HEK293 (cell line): ENCODE measurements around the gene MTHFD1.

Source experiments
- CTCF ChIA-PET: fragments of 350-600 bp; formaldehyde crosslinking; extraction: SDS; loops from one replicate; lab custom pipeline; 2021; ENCODE audit warnings: antibody characterized with exemption; lab: Yijun Ruan, JAX
- POLR2A ChIA-PET: fragments of 300-600 bp; formaldehyde crosslinking; extraction: SDS; loops from one replicate; lab custom pipeline; 2020; ENCODE audit warnings: antibody characterized with exemption, inconsistent platforms; lab: Yijun Ruan, JAX
- H3K27ac ChIP-seq: fragments of 200-500 bp; sonication (Bioruptor generic); 2 replicates; pipeline ENCODE4 v1.5.1; 2014; ENCODE audit warnings: low read depth, low read length, control low read depth, inconsistent platforms; ENCODE audit errors: extremely low read depth
- H3K36me3 ChIP-seq, 2 experiments: fragments of 200-500 bp in 1 of 2; sonication (Bioruptor generic) in 1 of 2; 1 replicate in 1 of 2; 2 replicates in 1 of 2; pipeline ENCODE4 v1.5.1; 2014 to 2017; ENCODE audit warnings: inconsistent platforms in 2 of 2, low read length in 2 of 2; ENCODE audit not compliant: control insufficient read depth in 2 of 2, insufficient read depth in 1 of 2
- H3K4me1 ChIP-seq: fragments of 200-500 bp; sonication (Bioruptor generic); 2 replicates; pipeline ENCODE4 v1.5.1; 2014; ENCODE audit warnings: mild to moderate bottlenecking, low read length, inconsistent platforms; ENCODE audit not compliant: control insufficient read depth, insufficient read depth
- H3K4me3 ChIP-seq: 2 replicates; pipeline ENCODE4 v1.5.1; 2011; ENCODE audit warnings: low read depth, mild to moderate bottlenecking, control low read depth, low read length, moderate library complexity
- H3K9me3 ChIP-seq: fragments of 200-500 bp; sonication (Bioruptor generic); 2 replicates; pipeline ENCODE4 v1.5.1; 2014; ENCODE audit warnings: low read depth, low read length, inconsistent platforms; ENCODE audit not compliant: control insufficient read depth, insufficient read depth
- ZBTB10 ChIP-seq: fragments of 450-650 bp; formaldehyde crosslinking; IDR thresholded peaks from 2 replicates; pipeline ENCODE4 v1.5.1; 2016; ENCODE audit warnings: missing biosample characterization, missing genetic modification characterization
- ZNF18 ChIP-seq: fragments of 450-650 bp; formaldehyde crosslinking; IDR thresholded peaks from 2 replicates; pipeline ENCODE4 v1.5.1; 2016; ENCODE audit warnings: missing biosample characterization, missing genetic modification characterization
- ZNF239 ChIP-seq: fragments of 450-650 bp; formaldehyde crosslinking; IDR thresholded peaks from 2 replicates; pipeline ENCODE4 v1.5.1; 2016; ENCODE audit warnings: missing biosample characterization, missing genetic modification characterization
- ZNF37A ChIP-seq: fragments of 450-650 bp; IDR thresholded peaks from 2 replicates; pipeline ENCODE4 v1.5.1; 2018; ENCODE audit warnings: missing biosample characterization, missing genetic modification characterization
- ZNF433 ChIP-seq: fragments of 450-650 bp; formaldehyde crosslinking; IDR thresholded peaks from 2 replicates; pipeline ENCODE4 v1.5.1; 2016; ENCODE audit warnings: missing biosample characterization, missing genetic modification characterization, low read depth
- ZNF521 ChIP-seq: fragments of 450-650 bp; formaldehyde crosslinking; IDR thresholded peaks from 2 replicates; pipeline ENCODE4 v1.5.1; 2017; ENCODE audit warnings: missing biosample characterization, mild to moderate bottlenecking, missing genetic modification characterization
- ZNF544 ChIP-seq: fragments of 450-650 bp; formaldehyde crosslinking; IDR thresholded peaks from 2 replicates; pipeline ENCODE4 v1.5.0; 2017; ENCODE audit warnings: missing biosample characterization, missing genetic modification characterization
- ZNF561 ChIP-seq: fragments of 450-650 bp; IDR thresholded peaks from 2 replicates; pipeline ENCODE4 v1.5.1; 2018; ENCODE audit warnings: missing biosample characterization, missing genetic modification characterization, borderline replicate concordance
- ZNF621 ChIP-seq: fragments of 450-650 bp; formaldehyde crosslinking; IDR thresholded peaks from 2 replicates; pipeline ENCODE4 v1.5.1; 2017; ENCODE audit warnings: missing biosample characterization, missing genetic modification characterization
- ZNF768 ChIP-seq: fragments of 450-650 bp; formaldehyde crosslinking; IDR thresholded peaks from 2 replicates; pipeline ENCODE4 v1.5.1; 2018; ENCODE audit warnings: missing biosample characterization, mild to moderate bottlenecking, missing genetic modification characterization
- ZSCAN23 ChIP-seq: fragments of 450-650 bp; formaldehyde crosslinking; IDR thresholded peaks from 2 replicates; pipeline ENCODE4 v1.5.1; 2016; ENCODE audit warnings: missing biosample characterization, missing genetic modification characterization
- TF ChIP-seq, protein P1 (sequence below): fragments of 450-650 bp; formaldehyde crosslinking; IDR thresholded peaks from 2 replicates; pipeline ENCODE4 v1.5.1; 2016; ENCODE audit warnings: missing biosample characterization, missing genetic modification characterization
- TF ChIP-seq, protein P2 (sequence below): fragments of 450-650 bp; IDR thresholded peaks from 2 replicates; pipeline ENCODE4 v1.5.1; 2018; ENCODE audit warnings: missing biosample characterization, mild to moderate bottlenecking, missing genetic modification characterization
- TF ChIP-seq, protein P3 (sequence below): fragments of 450-650 bp; formaldehyde crosslinking; IDR thresholded peaks from 2 replicates; pipeline ENCODE4 v1.5.1; 2016; ENCODE audit warnings: missing biosample characterization, missing genetic modification characterization
- TF ChIP-seq, protein P4 (sequence below): fragments of 450-650 bp; formaldehyde crosslinking; IDR thresholded peaks from 2 replicates; pipeline ENCODE4 v1.5.1; 2016; ENCODE audit warnings: missing biosample characterization, missing genetic modification characterization

Gene MTHFD1

GRCh38 chr14:64439141-64439540, 51.0 kb downstream of the MTHFD1 start:
- no peaks in the 10 kb centered on the region for H3K9me3 ChIP-seq
- CTCF ChIA-PET = interaction anchor here (0.6 to 1.1 kb wide), 2 partner anchors 9 to 214 kb away, joined by 3 to 4 read pairs; no protein-coding TSS in a partner anchor
- POLR2A ChIA-PET = interaction anchor here (0.5 kb wide), 1 partner anchor 43 kb away, joined by 3 read pairs; no protein-coding TSS in a partner anchor
- peaks cover 62 to 95% of the 10 kb centered on the region in 2 experiments for H3K36me3 ChIP-seq
- no peak overlapping the region for H3K27ac ChIP-seq
- no peaks in the 10 kb centered on the region for H3K4me1 ChIP-seq
- TF ChIP-seq ZSCAN23 (no peak), ZNF18 (no peak), ZNF544 (tag by site-specific recombination) (no peak)
- TF ChIP-seq, protein P1, sequence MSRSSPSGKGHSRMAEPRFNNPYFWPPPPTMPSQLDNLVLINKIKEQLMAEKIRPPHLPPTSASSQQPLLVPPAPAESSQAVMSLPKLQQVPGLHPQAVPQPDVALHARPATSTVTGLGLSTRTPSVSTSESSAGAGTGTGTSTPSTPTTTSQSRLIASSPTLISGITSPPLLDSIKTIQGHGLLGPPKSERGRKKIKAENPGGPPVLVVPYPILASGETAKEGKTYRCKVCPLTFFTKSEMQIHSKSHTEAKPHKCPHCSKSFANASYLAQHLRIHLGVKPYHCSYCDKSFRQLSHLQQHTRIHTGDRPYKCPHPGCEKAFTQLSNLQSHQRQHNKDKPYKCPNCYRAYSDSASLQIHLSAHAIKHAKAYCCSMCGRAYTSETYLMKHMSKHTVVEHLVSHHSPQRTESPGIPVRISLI = no peak
- TF ChIP-seq, all 188 proteins: peak for 0
- no peak overlapping the region for H3K4me3 ChIP-seq

DNA sequence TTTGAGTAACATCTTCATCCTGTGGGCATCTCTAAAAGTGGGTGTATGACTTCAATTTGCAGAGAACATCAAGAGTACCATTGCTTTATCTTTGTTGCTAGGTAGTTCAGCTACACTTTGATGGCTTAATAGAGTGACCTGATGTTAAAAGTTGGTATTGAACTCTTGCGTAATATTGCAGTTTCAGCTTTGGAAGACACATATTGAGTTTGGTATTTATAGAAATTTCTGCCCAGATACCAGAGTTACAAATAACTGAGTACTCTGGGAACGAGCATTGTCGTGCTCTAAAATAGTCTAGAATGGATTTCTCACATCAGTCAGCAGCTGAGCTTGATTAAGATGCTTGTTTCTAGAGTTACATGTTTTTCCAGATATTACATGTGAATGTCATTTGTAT, 52.3 kb downstream of the MTHFD1 start:
- Histone ChIP-seq H3K4me3 (no peak overlapping the region), H3K9me3 (no peaks in the 10 kb centered on the region), H3K27ac (no peak overlapping the region), H3K4me1 (no peaks in the 10 kb centered on the region), H3K36me3 (peaks cover 50 to 97% of the 10 kb centered on the region in 2 experiments)
- TF ChIP-seq ZNF239 (tag by site-specific recombination) = no peak
- TF ChIP-seq ZNF521 (tag by site-specific recombination) = no peak
- TF ChIP-seq, protein P2, sequence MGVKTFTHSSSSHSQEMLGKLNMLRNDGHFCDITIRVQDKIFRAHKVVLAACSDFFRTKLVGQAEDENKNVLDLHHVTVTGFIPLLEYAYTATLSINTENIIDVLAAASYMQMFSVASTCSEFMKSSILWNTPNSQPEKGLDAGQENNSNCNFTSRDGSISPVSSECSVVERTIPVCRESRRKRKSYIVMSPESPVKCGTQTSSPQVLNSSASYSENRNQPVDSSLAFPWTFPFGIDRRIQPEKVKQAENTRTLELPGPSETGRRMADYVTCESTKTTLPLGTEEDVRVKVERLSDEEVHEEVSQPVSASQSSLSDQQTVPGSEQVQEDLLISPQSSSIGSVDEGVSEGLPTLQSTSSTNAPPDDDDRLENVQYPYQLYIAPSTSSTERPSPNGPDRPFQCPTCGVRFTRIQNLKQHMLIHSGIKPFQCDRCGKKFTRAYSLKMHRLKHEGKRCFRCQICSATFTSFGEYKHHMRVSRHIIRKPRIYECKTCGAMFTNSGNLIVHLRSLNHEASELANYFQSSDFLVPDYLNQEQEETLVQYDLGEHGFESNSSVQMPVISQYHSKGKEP = no peak
- no peak for TF ChIP-seq ZNF561 (tag by site-specific recombination)
- no peak for TF ChIP-seq ZNF544 (tag by site-specific recombination)
- no peak for TF ChIP-seq ZNF37A
- no peak for TF ChIP-seq ZNF768 (tag by site-specific recombination)
- no peak for TF ChIP-seq ZNF433 (tag by site-specific recombination)
- TF ChIP-seq, protein P3, sequence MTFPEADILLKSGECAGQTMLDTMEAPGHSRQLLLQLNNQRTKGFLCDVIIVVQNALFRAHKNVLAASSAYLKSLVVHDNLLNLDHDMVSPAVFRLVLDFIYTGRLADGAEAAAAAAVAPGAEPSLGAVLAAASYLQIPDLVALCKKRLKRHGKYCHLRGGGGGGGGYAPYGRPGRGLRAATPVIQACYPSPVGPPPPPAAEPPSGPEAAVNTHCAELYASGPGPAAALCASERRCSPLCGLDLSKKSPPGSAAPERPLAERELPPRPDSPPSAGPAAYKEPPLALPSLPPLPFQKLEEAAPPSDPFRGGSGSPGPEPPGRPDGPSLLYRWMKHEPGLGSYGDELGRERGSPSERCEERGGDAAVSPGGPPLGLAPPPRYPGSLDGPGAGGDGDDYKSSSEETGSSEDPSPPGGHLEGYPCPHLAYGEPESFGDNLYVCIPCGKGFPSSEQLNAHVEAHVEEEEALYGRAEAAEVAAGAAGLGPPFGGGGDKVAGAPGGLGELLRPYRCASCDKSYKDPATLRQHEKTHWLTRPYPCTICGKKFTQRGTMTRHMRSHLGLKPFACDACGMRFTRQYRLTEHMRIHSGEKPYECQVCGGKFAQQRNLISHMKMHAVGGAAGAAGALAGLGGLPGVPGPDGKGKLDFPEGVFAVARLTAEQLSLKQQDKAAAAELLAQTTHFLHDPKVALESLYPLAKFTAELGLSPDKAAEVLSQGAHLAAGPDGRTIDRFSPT (tag by site-specific recombination) = no peak
- POLR2A ChIA-PET = no interaction called here
- CTCF ChIA-PET = interaction anchor here (1.4 kb wide), 1 partner anchor 9 kb away, joined by 6 read pairs; no protein-coding TSS in a partner anchor

GRCh38 chr14:64442300-64442988, 54.3 kb downstream of the MTHFD1 start:
- no peaks in the 10 kb centered on the region for H3K9me3 ChIP-seq
- ChIA-PET CTCF (interaction anchor here (0.6 to 1.8 kb wide), 2 partner anchors 12 to 13 kb away, joined by 3 to 8 read pairs; no protein-coding TSS in a partner anchor), POLR2A (no interaction called here)
- peaks cover 49 to 92% of the 10 kb centered on the region in 2 experiments for H3K36me3 ChIP-seq
- H3K4me3 ChIP-seq = no peak overlapping the region
- H3K27ac ChIP-seq = no peak overlapping the region
- H3K4me1 ChIP-seq = no peaks in the 10 kb centered on the region
- TF ChIP-seq, protein P4, sequence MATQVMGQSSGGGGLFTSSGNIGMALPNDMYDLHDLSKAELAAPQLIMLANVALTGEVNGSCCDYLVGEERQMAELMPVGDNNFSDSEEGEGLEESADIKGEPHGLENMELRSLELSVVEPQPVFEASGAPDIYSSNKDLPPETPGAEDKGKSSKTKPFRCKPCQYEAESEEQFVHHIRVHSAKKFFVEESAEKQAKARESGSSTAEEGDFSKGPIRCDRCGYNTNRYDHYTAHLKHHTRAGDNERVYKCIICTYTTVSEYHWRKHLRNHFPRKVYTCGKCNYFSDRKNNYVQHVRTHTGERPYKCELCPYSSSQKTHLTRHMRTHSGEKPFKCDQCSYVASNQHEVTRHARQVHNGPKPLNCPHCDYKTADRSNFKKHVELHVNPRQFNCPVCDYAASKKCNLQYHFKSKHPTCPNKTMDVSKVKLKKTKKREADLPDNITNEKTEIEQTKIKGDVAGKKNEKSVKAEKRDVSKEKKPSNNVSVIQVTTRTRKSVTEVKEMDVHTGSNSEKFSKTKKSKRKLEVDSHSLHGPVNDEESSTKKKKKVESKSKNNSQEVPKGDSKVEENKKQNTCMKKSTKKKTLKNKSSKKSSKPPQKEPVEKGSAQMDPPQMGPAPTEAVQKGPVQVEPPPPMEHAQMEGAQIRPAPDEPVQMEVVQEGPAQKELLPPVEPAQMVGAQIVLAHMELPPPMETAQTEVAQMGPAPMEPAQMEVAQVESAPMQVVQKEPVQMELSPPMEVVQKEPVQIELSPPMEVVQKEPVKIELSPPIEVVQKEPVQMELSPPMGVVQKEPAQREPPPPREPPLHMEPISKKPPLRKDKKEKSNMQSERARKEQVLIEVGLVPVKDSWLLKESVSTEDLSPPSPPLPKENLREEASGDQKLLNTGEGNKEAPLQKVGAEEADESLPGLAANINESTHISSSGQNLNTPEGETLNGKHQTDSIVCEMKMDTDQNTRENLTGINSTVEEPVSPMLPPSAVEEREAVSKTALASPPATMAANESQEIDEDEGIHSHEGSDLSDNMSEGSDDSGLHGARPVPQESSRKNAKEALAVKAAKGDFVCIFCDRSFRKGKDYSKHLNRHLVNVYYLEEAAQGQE (tag by site-specific recombination) = peak; percentile 48; the same call in 1 of the 2 replicates
- TF ChIP-seq ZBTB10 (tag by site-specific recombination) (no peak), ZNF621 (no peak)
